ENCODE data around the gene FXR1. TPM values are rescaled to one million over a fixed set of nuclear protein-coding genes. Genes with fewer than 3 reads are reported as not detected.

FXR1 gene
- total RNA-seq, 1 experiment from 2014 or later: 219 TPM

GRCh38 chr3:180875124-180875698 is 37.3 kb upstream of the FXR1 start:
- H3K9me3 ChIP-seq (ENCODE audit: low read depth, low read length, poor library complexity, severe bottlenecking): no peaks in the 10 kb centered on the region
- no TSS peak for BruUV-seq (replicated peaks)
- CTCF ChIA-PET: no interaction called here
- TF ChIP-seq EZH2 (IDR thresholded peaks at IDR 0.05; ENCODE audit: borderline replicate concordance, low read depth, low read length, poor library complexity, severe bottlenecking): no peak
- TF ChIP-seq CTCF (conservative IDR thresholded peaks at IDR 0.05; ENCODE audit: low read depth, low read length): no peak
- POLR2A ChIA-PET (ENCODE audit: low non-redundant PET): no interaction called here
- H3K36me3 ChIP-seq (ENCODE audit: insufficient read depth, low read length, poor library complexity, severe bottlenecking): no peaks in the 10 kb centered on the region
- intact Hi-C loops (cut with micrococcal nuclease; ENCODE audit: unreplicated experiment): no loop called here
- H3K4me1 ChIP-seq (ENCODE audit: insufficient read depth, low read length, poor library complexity, severe bottlenecking): no peaks in the 10 kb centered on the region
- no peak for DNase-seq (ENCODE audit: low spot score)
- H3K4me3 ChIP-seq (ENCODE audit: low read depth, low read length, poor library complexity, severe bottlenecking): no peak overlapping the region
- peaks cover 19% of the 10 kb centered on the region for H3K27me3 ChIP-seq (replicated peaks; ENCODE audit: insufficient read depth, low read depth, low read length, poor library complexity)
- H3K27ac ChIP-seq (ENCODE audit: low read depth, low read length, poor library complexity, severe bottlenecking): no peak overlapping the region

- TF ChIP-seq CTCF (conservative IDR thresholded peaks at IDR 0.05; ENCODE audit: low read depth, low read length) (no peak), EZH2 (IDR thresholded peaks at IDR 0.05; ENCODE audit: borderline replicate concordance, low read depth, low read length, poor library complexity, severe bottlenecking) (no peak)
- POLR2A ChIA-PET (ENCODE audit: low non-redundant PET): no interaction called here
- Histone ChIP-seq H3K27me3 (replicated peaks; ENCODE audit: insufficient read depth, low read depth, low read length, poor library complexity) (peaks cover 27% of the 10 kb centered on the region), H3K4me1 (ENCODE audit: insufficient read depth, low read length, poor library complexity, severe bottlenecking) (no peaks in the 10 kb centered on the region), H3K4me3 (ENCODE audit: low read depth, low read length, poor library complexity, severe bottlenecking) (no peak overlapping the region), H3K9me3 (ENCODE audit: low read depth, low read length, poor library complexity, severe bottlenecking) (no peaks in the 10 kb centered on the region), H3K36me3 (ENCODE audit: insufficient read depth, low read length, poor library complexity, severe bottlenecking) (no peaks in the 10 kb centered on the region), H3K27ac (ENCODE audit: low read depth, low read length, poor library complexity, severe bottlenecking) (no peak overlapping the region)
- DNase-seq (ENCODE audit: low spot score): no peak
- CTCF ChIA-PET: no interaction called here
- intact Hi-C loops (cut with micrococcal nuclease; ENCODE audit: unreplicated experiment): no loop called here
- BruUV-seq (replicated peaks): no TSS peak
Observed at GRCh38 chr3:180881065-180881801, 31.2 kb upstream of the FXR1 start.

GRCh38 chr3:180882115-180882514 is 30.4 kb upstream of the FXR1 start:
- Histone ChIP-seq H3K4me1 (ENCODE audit: insufficient read depth, low read length, poor library complexity, severe bottlenecking) (no peaks in the 10 kb centered on the region), H3K36me3 (ENCODE audit: insufficient read depth, low read length, poor library complexity, severe bottlenecking) (no peaks in the 10 kb centered on the region), H3K4me3 (ENCODE audit: low read depth, low read length, poor library complexity, severe bottlenecking) (no peak overlapping the region), H3K27ac (ENCODE audit: low read depth, low read length, poor library complexity, severe bottlenecking) (no peak overlapping the region), H3K27me3 (replicated peaks; ENCODE audit: insufficient read depth, low read depth, low read length, poor library complexity) (peaks cover 24% of the 10 kb centered on the region), H3K9me3 (ENCODE audit: low read depth, low read length, poor library complexity, severe bottlenecking) (no peaks in the 10 kb centered on the region)
- POLR2A ChIA-PET (ENCODE audit: low non-redundant PET): no interaction called here
- no TSS peak for BruUV-seq (replicated peaks)
- no peak for DNase-seq (ENCODE audit: low spot score)
- intact Hi-C loops (cut with micrococcal nuclease; ENCODE audit: unreplicated experiment): no loop called here
- TF ChIP-seq CTCF (conservative IDR thresholded peaks at IDR 0.05; ENCODE audit: low read depth, low read length): no peak
- TF ChIP-seq EZH2 (IDR thresholded peaks at IDR 0.05; ENCODE audit: borderline replicate concordance, low read depth, low read length, poor library complexity, severe bottlenecking): no peak
- CTCF ChIA-PET: no interaction called here

Data from A673 (cell line).